Stimulated activated CD4-positive, alpha-beta T cell treated with anti-CD3 and anti-CD28 coated beads, Interleukin-4, amount 100 ng/mL, for 4 hours (primary cell): Measurements from ENCODE around the gene SRGAP2C.
"Not testable (repeated sequence)": the region's sequence is repeated elsewhere in the genome, so short reads cannot be mapped to it uniquely, and the experiment has no call there.

Experiments
- DNase-seq, 2 experiments: peaks; one replicate each; pipeline ENCODE4 v3.0.0-alpha.2; 2020

The SRGAP2C gene

GRCh38 chr1:121230636-121231035 is 45.9 kb downstream of the SRGAP2C start:
- DNase-seq: not testable (repeated sequence)

- DNase-seq: not testable (repeated sequence)
These were observed 47.8 kb downstream of the SRGAP2C start for GRCh38 chr1:121232445-121233125.

- DNase-seq: not testable (repeated sequence)
These were observed 49.5 kb downstream of the SRGAP2C start for GRCh38 chr1:121234090-121234759.

GRCh38 chr1:121238384-121238783 is 53.6 kb downstream of the SRGAP2C start:
- not testable (repeated sequence) for DNase-seq

GRCh38 chr1:121243913-121244312 is 59.1 kb downstream of the SRGAP2C start:
- not testable (repeated sequence) for DNase-seq

GRCh38 chr1:121246399-121246798 is 61.6 kb downstream of the SRGAP2C start:
- DNase-seq: not testable (repeated sequence)

GRCh38 chr1:121252656-121253055 is 67.9 kb downstream of the SRGAP2C start:
- DNase-seq: not testable (repeated sequence)

- not testable (repeated sequence) for DNase-seq
These were observed 69.8 kb downstream of the SRGAP2C start for GRCh38 chr1:121254618-121255017.

- not testable (repeated sequence) for DNase-seq
These were observed 72.9 kb downstream of the SRGAP2C start for GRCh38 chr1:121257632-121258031.

- not testable (repeated sequence) for DNase-seq
These were observed 73.4 kb downstream of the SRGAP2C start for GRCh38 chr1:121258134-121258533.

- DNase-seq: not testable (repeated sequence)
These were observed 75.4 kb downstream of the SRGAP2C start for GRCh38 chr1:121260205-121260604.

GRCh38 chr1:121262163-121262562 is 77.4 kb downstream of the SRGAP2C start:
- DNase-seq: not testable (repeated sequence)

- DNase-seq: not testable (repeated sequence)
These were observed 79.0 kb downstream of the SRGAP2C start for GRCh38 chr1:121263789-121264244.

- not testable (repeated sequence) for DNase-seq
These were observed 82.3 kb downstream of the SRGAP2C start for GRCh38 chr1:121267072-121267471.

- DNase-seq: not testable (repeated sequence)
These were observed 84.5 kb downstream of the SRGAP2C start for GRCh38 chr1:121269309-121269708.

- DNase-seq: not testable (repeated sequence)
These were observed 85.2 kb downstream of the SRGAP2C start for GRCh38 chr1:121269973-121270372.

GRCh38 chr1:121271143-121271715 is 86.5 kb downstream of the SRGAP2C start:
- DNase-seq: not testable (repeated sequence)

- not testable (repeated sequence) for DNase-seq
These were observed 90.7 kb downstream of the SRGAP2C start for GRCh38 chr1:121275435-121275834.

GRCh38 chr1:121278202-121278601 is 93.4 kb downstream of the SRGAP2C start:
- not testable (repeated sequence) for DNase-seq

- not testable (repeated sequence) for DNase-seq
These were observed 94.2 kb downstream of the SRGAP2C start for GRCh38 chr1:121278777-121279547.

- not testable (repeated sequence) for DNase-seq
These were observed 94.7 kb downstream of the SRGAP2C start for GRCh38 chr1:121279548-121279898.

- not testable (repeated sequence) for DNase-seq
These were observed 96.0 kb downstream of the SRGAP2C start for GRCh38 chr1:121280699-121281317.
